Measurements from ENCODE around the gene AOPEP.

The AOPEP gene

GRCh38 chr9:94718936-94719335 lies 7.6 kb upstream of the AOPEP start:
- DNase-seq (ENCODE audit: low spot score): no peak

GRCh38 chr9:94719878-94720277 lies 6.6 kb upstream of the AOPEP start:
- DNase-seq (ENCODE audit: low spot score): no peak

GRCh38 chr9:94720846-94721549 lies 5.5 kb upstream of the AOPEP start:
- no peak for DNase-seq (ENCODE audit: low spot score)

GRCh38 chr9:94721754-94722153 lies 4.7 kb upstream of the AOPEP start:
- no peak for DNase-seq (ENCODE audit: low spot score)

GRCh38 chr9:94725293-94725692 lies 1.2 kb upstream of the AOPEP start:
- no peak for DNase-seq (ENCODE audit: low spot score)

GRCh38 chr9:94728719-94729118 lies 2.2 kb downstream of the AOPEP start:
- DNase-seq (ENCODE audit: low spot score): no peak

- no peak for DNase-seq (ENCODE audit: low spot score)
Measured at GRCh38 chr9:94729199-94729598, 2.7 kb downstream of the AOPEP start.

GRCh38 chr9:94734054-94734754 lies 7.7 kb downstream of the AOPEP start:
- no peak for DNase-seq (ENCODE audit: low spot score)

- DNase-seq (ENCODE audit: low spot score): no peak
Measured at GRCh38 chr9:94736759-94737158, 10.3 kb downstream of the AOPEP start.

GRCh38 chr9:94740145-94740840 lies 13.8 kb downstream of the AOPEP start:
- no peak for DNase-seq (ENCODE audit: low spot score)

- no peak for DNase-seq (ENCODE audit: low spot score)
Measured at GRCh38 chr9:94741866-94742265, 15.4 kb downstream of the AOPEP start.

GRCh38 chr9:94743035-94743954 lies 16.8 kb downstream of the AOPEP start:
- DNase-seq (ENCODE audit: low spot score): no peak

- DNase-seq (ENCODE audit: low spot score): no peak
Measured at GRCh38 chr9:94745806-94746540, 19.5 kb downstream of the AOPEP start.

GRCh38 chr9:94746541-94747370 lies 20.3 kb downstream of the AOPEP start:
- no peak for DNase-seq (ENCODE audit: low spot score)

GRCh38 chr9:94754976-94755475 lies 28.5 kb downstream of the AOPEP start:
- no peak for DNase-seq (ENCODE audit: low spot score)

GRCh38 chr9:94757158-94757557 lies 30.7 kb downstream of the AOPEP start:
- DNase-seq (ENCODE audit: low spot score): no peak

GRCh38 chr9:94758031-94758430 lies 31.5 kb downstream of the AOPEP start:
- DNase-seq (ENCODE audit: low spot score): no peak

- no peak for DNase-seq (ENCODE audit: low spot score)
Measured at GRCh38 chr9:94758880-94759279, 32.4 kb downstream of the AOPEP start.

- no peak for DNase-seq (ENCODE audit: low spot score)
Measured at GRCh38 chr9:94760010-94760409, 33.5 kb downstream of the AOPEP start.

- DNase-seq (ENCODE audit: low spot score): no peak
Measured at GRCh38 chr9:94760660-94761059, 34.2 kb downstream of the AOPEP start.

Measured in iPS-NIHi11 (cell line).